Endothelial cell of umbilical vein (primary cell): Measurements from ENCODE around the gene MICALL1. TPM values are rescaled to one million over a fixed set of nuclear protein-coding genes. Genes with fewer than 3 reads are reported as not detected.

Source experiments
- BruUV-seq: library from RNA; stranded (reverse); fragments of 400-500 nt; replicated peaks from 2 replicates; lab custom pipeline; 2021; lab: Mats Ljungman, UMichigan
- CTCF ChIA-PET: fragments of 300-600, 350-600 bp; sonication (Branson Sonifier 250); formaldehyde crosslinking; loops from one replicate; lab custom pipeline; 2021; ENCODE audit warnings: antibody characterized with exemption, inconsistent platforms; lab: Charles Lee
- POLR2A ChIA-PET: fragments of 300-600, 350-600 bp; sonication (Branson Sonifier 250); formaldehyde crosslinking; loops from one replicate; lab custom pipeline; 2021; ENCODE audit warnings: antibody characterized with exemption, inconsistent platforms; lab: Charles Lee
- DNase-seq: peaks from one replicate; pipeline ENCODE4 v3.0.0-alpha.2; 2011; ENCODE audit warnings: low read depth, low spot score
- FAIRE-seq: peaks from 2 replicates; lab custom pipeline; 2011; peaks lifted over from hg19 to GRCh38; lab: Jason Lieb, UNC
- H2AFZ ChIP-seq: 2 replicates; pipeline ENCODE4 v1.6.0; 2012; ENCODE audit warnings: low read depth, low read length, control low read depth, inconsistent platforms
- H3K27ac ChIP-seq: 2 replicates; pipeline ENCODE4 v1.5.1; 2011; ENCODE audit warnings: low read depth, mild to moderate bottlenecking, control low read depth, low read length, moderate library complexity; ENCODE audit not compliant: insufficient read depth
- H3K27me3 ChIP-seq, 2 experiments: 2 replicates each; pipeline versions ENCODE4 v1.6.0 to v1.6.1; 2011; ENCODE audit warnings: low read length in 2 of 2, mixed read lengths in 1 of 2; ENCODE audit not compliant: control insufficient read depth in 2 of 2, insufficient read depth in 2 of 2
- H3K36me3 ChIP-seq, 2 experiments: 2 replicates in 1 of 2; 3 replicates in 1 of 2; pipeline ENCODE4 v1.5.1; 2011; ENCODE audit warnings: low read length in 2 of 2, mild to moderate bottlenecking in 1 of 2, moderate library complexity in 1 of 2; ENCODE audit not compliant: control insufficient read depth in 2 of 2, insufficient read depth in 2 of 2; ENCODE audit errors: extremely low read depth in 1 of 2
- H3K4me1 ChIP-seq: 3 replicates; pipeline ENCODE4 v1.5.1; 2011; ENCODE audit warnings: mild to moderate bottlenecking, low read length; ENCODE audit not compliant: control insufficient read depth, insufficient read depth; ENCODE audit errors: extremely low read depth
- H3K4me2 ChIP-seq: 2 replicates; pipeline ENCODE4 v1.6.1; 2011; ENCODE audit warnings: low read length, control low read depth, mixed read lengths; ENCODE audit not compliant: insufficient read depth
- H3K4me3 ChIP-seq, 3 experiments: fragments of 200-600 bp in 1 of 3; sonication (generic), shearing (Covaris generic) in 1 of 3; replicated peaks in 1 of 3; 2 replicates each; pipeline ENCODE4 v1.5.1; 2011 to 2016; ENCODE audit warnings: control low read depth in 3 of 3, low read length in 3 of 3, mild to moderate bottlenecking in 2 of 3, inconsistent platforms in 1 of 3, low read depth in 1 of 3, moderate library complexity in 1 of 3; ENCODE audit not compliant: insufficient read depth in 1 of 3
- H3K79me2 ChIP-seq: 2 replicates; pipeline ENCODE4 v1.6.0; 2012; ENCODE audit warnings: low read length, inconsistent platforms; ENCODE audit not compliant: control insufficient read depth, insufficient read depth
- H3K9ac ChIP-seq: replicated peaks from 2 replicates; pipeline ENCODE3; 2011; ENCODE audit warnings: low read length, control low read depth; ENCODE audit not compliant: insufficient read depth; ENCODE audit errors: extremely low read depth
- H3K9me1 ChIP-seq: replicated peaks from 3 replicates; pipeline ENCODE4 v1.6.0; 2011; ENCODE audit warnings: mild to moderate bottlenecking, low read length; ENCODE audit not compliant: control insufficient read depth, insufficient read depth; ENCODE audit errors: extremely low read depth
- H3K9me3 ChIP-seq: replicated peaks from 2 replicates; pipeline ENCODE4 v1.5.1; 2012; ENCODE audit warnings: low read length, inconsistent platforms; ENCODE audit not compliant: control insufficient read depth, insufficient read depth
- H4K20me1 ChIP-seq: replicated peaks from 2 replicates; pipeline ENCODE3; 2011; ENCODE audit warnings: mild to moderate bottlenecking, low read length; ENCODE audit not compliant: control insufficient read depth, insufficient read depth; ENCODE audit errors: extremely low read depth
- EZH2 ChIP-seq: IDR thresholded peaks from 2 replicates; pipeline ENCODE4 v1.6.1; 2012; ENCODE audit warnings: borderline replicate concordance, low read depth, mild to moderate bottlenecking, moderate library complexity, low read length, inconsistent platforms; ENCODE audit not compliant: severe bottlenecking
- FOS ChIP-seq: IDR thresholded peaks from 2 replicates; pipeline ENCODE4 v1.6.1; 2011; ENCODE audit warnings: mild to moderate bottlenecking, low read length, moderate library complexity, borderline replicate concordance; ENCODE audit not compliant: insufficient read depth
- GATA2 ChIP-seq: IDR thresholded peaks from 2 replicates; pipeline ENCODE4 v1.7.0; 2011; ENCODE audit warnings: low read depth, mild to moderate bottlenecking, moderate library complexity, mixed read lengths, low read length; ENCODE audit not compliant: insufficient read length, insufficient read depth
- JUN ChIP-seq: IDR thresholded peaks from 2 replicates; pipeline ENCODE4 v1.6.1; 2011; ENCODE audit warnings: borderline replicate concordance, low read depth; ENCODE audit not compliant: insufficient read length, insufficient read depth
- MYC ChIP-seq: IDR thresholded peaks from one replicate; pipeline ENCODE4 v1.6.1; 2011; ENCODE audit warnings: mild to moderate bottlenecking, low read depth, low read length
- POLR2A ChIP-seq: IDR thresholded peaks from 2 replicates; pipeline ENCODE4 v1.6.1; 2012; ENCODE audit warnings: low read depth, mild to moderate bottlenecking, control low read depth, low read length
- POLR2AphosphoS5 ChIP-seq: IDR thresholded peaks from 2 replicates; pipeline ENCODE4 v1.6.1; 2012; ENCODE audit warnings: low read depth, mild to moderate bottlenecking, control low read depth, low read length, moderate library complexity; ENCODE audit not compliant: insufficient read depth
- dilution Hi-C: fragments of 300-500 bp; cut with MboI; formaldehyde crosslinking; loops from one replicate; pipeline ENCODE4 v1.15.0; 2019; ENCODE audit warnings: low sequenced_read_pairs; ENCODE audit not compliant: extremely low pct_ligation_motif_present
- intact Hi-C: fragments of 100-400 bp; cut with micrococcal nuclease; formaldehyde crosslinking; loops from one replicate; pipeline ENCODE4 v1.10.0; 2022
- polyA plus RNA-seq, 4 experiments: library from polyadenylated mRNA; depleted of rRNA in 3 of 4; stranded (reverse) in 3 of 4; unstranded in 1 of 4; fragments of >200 nt; gene quantifications; 2 replicates each; pipeline versions ENCODE4 v1.2.1 to v1.2.3, GENCODE V29; 2011 to 2012; ENCODE audit warnings: missing spikeins in 1 of 4
- total RNA-seq: library from RNA; stranded (reverse); gene quantifications from 2 replicates; pipeline ENCODE4 v1.2.3, GENCODE V29; 2021
- TF ChIP-seq, protein P1 (sequence below): IDR thresholded peaks from 2 replicates; pipeline ENCODE4 v1.6.1; 2011; ENCODE audit not compliant: insufficient read depth, insufficient read length
- TF ChIP-seq, protein P2 (sequence below), 2 donors: IDR thresholded peaks; 1 replicate in 1 of 2; 2 replicates in 1 of 2; pipeline ENCODE4 v1.5.1; 2011; ENCODE audit warnings: low read length in 2 of 2, mild to moderate bottlenecking in 2 of 2, moderate library complexity in 2 of 2, control low read depth in 1 of 2, inconsistent platforms in 1 of 2, low read depth in 1 of 2; ENCODE audit not compliant: insufficient read depth in 1 of 2; ENCODE audit errors: extremely low read depth in 1 of 2

MICALL1 gene
- total and polyA plus RNA-seq, 2 donors (not counting 3 experiments of a cell fraction or from before 2014, with no cell fraction given), result 23.9 to 66.9 TPM

DNA sequence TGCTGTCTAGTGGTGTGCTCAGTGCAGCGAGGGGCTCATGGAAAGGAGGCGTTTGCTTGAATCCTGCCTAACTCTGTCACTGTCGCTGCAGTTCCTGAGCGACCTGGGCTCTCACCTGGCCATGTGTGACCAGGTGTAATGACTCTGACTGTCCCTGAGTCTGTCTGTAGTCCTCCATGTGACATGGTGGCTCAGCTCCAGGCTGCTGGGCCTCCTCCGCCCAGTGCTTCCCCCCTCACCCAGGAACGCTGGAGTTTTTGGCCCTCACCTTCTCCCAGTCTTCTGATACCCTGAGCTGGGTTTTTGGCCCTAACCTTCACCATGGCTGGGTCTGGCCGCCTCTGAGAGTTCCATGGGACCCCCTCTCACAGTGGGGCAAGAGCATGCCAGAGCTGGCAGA, 20.3 kb downstream of the MICALL1 start:
- POLR2A ChIA-PET, result no interaction called here
- FAIRE-seq, result no peak
- intact Hi-C loops, result no loop called here

More for the DNA sequence above, 20.3 kb downstream of the MICALL1 start:
- H3K79me2 ChIP-seq, result no peaks in the 10 kb centered on the region
- dilution Hi-C loops, result no loop called here
- no peaks in the 10 kb centered on the region for H3K27me3 ChIP-seq
- H3K36me3 ChIP-seq, result peaks cover 5 to 33% of the 10 kb centered on the region in 2 experiments
- TF ChIP-seq FOS (no peak), POLR2AphosphoS5 (no peak), EZH2 (no peak), GATA2 (no peak), MYC (no peak), JUN (no peak), POLR2A (no peak)
- TF ChIP-seq, protein P1, sequence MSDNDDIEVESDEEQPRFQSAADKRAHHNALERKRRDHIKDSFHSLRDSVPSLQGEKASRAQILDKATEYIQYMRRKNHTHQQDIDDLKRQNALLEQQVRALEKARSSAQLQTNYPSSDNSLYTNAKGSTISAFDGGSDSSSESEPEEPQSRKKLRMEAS, result no peak
- TF ChIP-seq, protein P2, sequence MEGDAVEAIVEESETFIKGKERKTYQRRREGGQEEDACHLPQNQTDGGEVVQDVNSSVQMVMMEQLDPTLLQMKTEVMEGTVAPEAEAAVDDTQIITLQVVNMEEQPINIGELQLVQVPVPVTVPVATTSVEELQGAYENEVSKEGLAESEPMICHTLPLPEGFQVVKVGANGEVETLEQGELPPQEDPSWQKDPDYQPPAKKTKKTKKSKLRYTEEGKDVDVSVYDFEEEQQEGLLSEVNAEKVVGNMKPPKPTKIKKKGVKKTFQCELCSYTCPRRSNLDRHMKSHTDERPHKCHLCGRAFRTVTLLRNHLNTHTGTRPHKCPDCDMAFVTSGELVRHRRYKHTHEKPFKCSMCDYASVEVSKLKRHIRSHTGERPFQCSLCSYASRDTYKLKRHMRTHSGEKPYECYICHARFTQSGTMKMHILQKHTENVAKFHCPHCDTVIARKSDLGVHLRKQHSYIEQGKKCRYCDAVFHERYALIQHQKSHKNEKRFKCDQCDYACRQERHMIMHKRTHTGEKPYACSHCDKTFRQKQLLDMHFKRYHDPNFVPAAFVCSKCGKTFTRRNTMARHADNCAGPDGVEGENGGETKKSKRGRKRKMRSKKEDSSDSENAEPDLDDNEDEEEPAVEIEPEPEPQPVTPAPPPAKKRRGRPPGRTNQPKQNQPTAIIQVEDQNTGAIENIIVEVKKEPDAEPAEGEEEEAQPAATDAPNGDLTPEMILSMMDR (IDR thresholded peaks at IDR 0.05; ENCODE audit: extremely low read depth in 1 of 2, insufficient read depth in 1 of 2, low read depth in 1 of 2, low read length in 2 of 2), result no peak
- H4K20me1 ChIP-seq, result no peaks in the 10 kb centered on the region
- no TSS peak for BruUV-seq
- H3K27ac ChIP-seq, result no peak overlapping the region
- H2AFZ ChIP-seq, result no peak overlapping the region
- H3K9me3 ChIP-seq, result no peaks in the 10 kb centered on the region
- CTCF ChIA-PET, result no interaction called here
- H3K9me1 ChIP-seq, result no peaks in the 10 kb centered on the region
- H3K4me1 ChIP-seq, result peaks cover 12% of the 10 kb centered on the region
- H3K9ac ChIP-seq, result no peak overlapping the region
- H3K4me2 ChIP-seq, result no peak overlapping the region
- H3K4me3 ChIP-seq, result no peak overlapping the region
- DNase-seq, result no peak
